CD4-positive, alpha-beta memory T cell (primary cell): ENCODE results near the gene CHSY3. TPM values are rescaled to one million over a fixed set of nuclear protein-coding genes. Genes with fewer than 3 reads are reported as not detected.

Source experiments
- CTCF ChIA-PET: fragments of 350-600 bp; sonication (Branson Sonifier 250); formaldehyde crosslinking; loops from one replicate; lab custom pipeline; 2021; ENCODE audit warnings: inconsistent platforms; ENCODE audit not compliant: partially characterized antibody; lab: Charles Lee
- POLR2A ChIA-PET: fragments of 350-600 bp; sonication (Branson Sonifier 250); formaldehyde crosslinking; loops from one replicate; lab custom pipeline; 2021; ENCODE audit not compliant: partially characterized antibody; lab: Charles Lee
- DNase-seq, 5 donors: peaks; one replicate each; pipeline versions ENCODE4 v3.0.0 to v3.0.0-alpha.2; 2020 to 2022; ENCODE audit warnings: mixed read lengths in 1 of 5
- H3K27ac ChIP-seq: one replicate; pipeline ENCODE4 v1.7.0; 2013; ENCODE audit warnings: low read depth, low read length
- H3K27me3 ChIP-seq: 2 replicates; pipeline ENCODE4 v1.7.0; 2013; ENCODE audit warnings: mild to moderate bottlenecking, low read length, moderate library complexity; ENCODE audit not compliant: insufficient read depth
- H3K36me3 ChIP-seq: 2 replicates; pipeline ENCODE4 v1.7.0; 2013; ENCODE audit warnings: mild to moderate bottlenecking, low read length, moderate library complexity; ENCODE audit not compliant: insufficient read depth
- H3K4me1 ChIP-seq: 2 replicates; pipeline ENCODE4 v1.7.0; 2013; ENCODE audit warnings: mild to moderate bottlenecking, low read length, moderate library complexity; ENCODE audit not compliant: insufficient read depth
- H3K4me3 ChIP-seq, 2 donors: one replicate each; pipeline ENCODE4 v1.7.0; 2013; ENCODE audit warnings: low read length in 2 of 2, mild to moderate bottlenecking in 1 of 2
- H3K9me3 ChIP-seq, 2 donors: one replicate each; pipeline ENCODE4 v1.7.0; 2013; ENCODE audit warnings: low read length in 2 of 2, control low read depth in 1 of 2; ENCODE audit not compliant: control insufficient read depth in 1 of 2
- H3K27ac Mint-ChIP-seq, 7 donors: one replicate each; pipeline ENCODE4 v1.8.0; 2020 to 2021; ENCODE audit warnings: mixed read lengths in 7 of 7, mild to moderate bottlenecking in 6 of 7, inconsistent platforms in 3 of 7, moderate library complexity in 3 of 7
- H3K27me3 Mint-ChIP-seq, 2 donors: one replicate each; pipeline ENCODE4 v1.8.0; 2020 to 2021; ENCODE audit warnings: mixed read lengths in 2 of 2
- H3K36me3 Mint-ChIP-seq, 2 donors: one replicate each; pipeline ENCODE4 v1.8.0; 2020 to 2021; ENCODE audit warnings: mixed read lengths in 2 of 2, inconsistent platforms in 1 of 2, mild to moderate bottlenecking in 1 of 2
- H3K4me1 Mint-ChIP-seq, 4 donors: one replicate each; pipeline ENCODE4 v1.8.0; 2020 to 2021; ENCODE audit warnings: mixed read lengths in 4 of 4, mild to moderate bottlenecking in 1 of 4
- H3K4me3 Mint-ChIP-seq, 8 donors: one replicate each; pipeline ENCODE4 v1.8.0; 2020 to 2021; ENCODE audit warnings: mixed read lengths in 8 of 8, mild to moderate bottlenecking in 7 of 8, moderate library complexity in 6 of 8, inconsistent platforms in 3 of 8
- H3K9me3 Mint-ChIP-seq, 8 donors: one replicate each; pipeline ENCODE4 v1.8.0; 2020 to 2021; ENCODE audit warnings: mixed read lengths in 8 of 8, mild to moderate bottlenecking in 5 of 8, inconsistent platforms in 3 of 8, moderate library complexity in 1 of 8
- intact Hi-C: fragments of 100-400 bp; cut with micrococcal nuclease; formaldehyde crosslinking; loops from one replicate; pipeline ENCODE4 v1.15.1; 2023
- polyA plus RNA-seq, 2 donors: library from polyadenylated mRNA; unstranded; fragments of 300-500 nt; fragmentation: Illumina TruSeq; gene quantifications; one replicate each; pipeline ENCODE4 v1.2.3, GENCODE V29; 2021
- total RNA-seq, 2 experiments: library from RNA; stranded (reverse); gene quantifications; one replicate each; pipeline ENCODE4 v1.2.3, GENCODE V29; 2021

The CHSY3 gene
- total and polyA plus RNA-seq, 4 experiments from 2014 or later = not detected

DNA sequence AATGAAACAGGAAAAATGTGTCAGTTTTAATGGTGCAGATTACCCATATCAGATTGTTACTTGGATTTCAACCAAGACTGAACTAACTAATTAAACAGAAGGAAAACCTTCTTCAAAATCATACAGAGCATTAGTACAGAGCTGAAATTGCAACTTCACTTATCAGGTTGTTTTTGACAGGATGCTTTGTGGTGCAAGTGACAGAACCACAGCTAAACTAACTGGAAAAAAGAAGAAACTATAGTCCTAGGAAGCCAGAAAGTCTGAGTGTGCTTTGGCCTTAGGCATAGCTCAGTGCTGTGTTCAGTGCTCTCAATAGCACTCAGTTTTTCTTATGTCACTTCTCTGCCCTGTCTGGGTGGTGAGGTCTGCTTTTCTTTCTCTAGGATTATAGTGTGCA, 267.4 kb downstream of the CHSY3 start:
- Mint-ChIP-seq H3K4me1 (no peaks in the 10 kb centered on the region), H3K4me3 (no peak overlapping the region), H3K27ac (no peak overlapping the region), H3K9me3 (peaks cover 2 to 14% (median 8%) of the 10 kb centered on the region in 8 donors), H3K36me3 (no peaks in the 10 kb centered on the region), H3K27me3 (no peaks in the 10 kb centered on the region)
- no peak for DNase-seq
- Histone ChIP-seq H3K36me3 (no peaks in the 10 kb centered on the region), H3K27me3 (no peaks in the 10 kb centered on the region), H3K27ac (no peak overlapping the region), H3K4me1 (no peaks in the 10 kb centered on the region), H3K4me3 (no peak overlapping the region), H3K9me3 (no peaks in the 10 kb centered on the region)
- POLR2A ChIA-PET = no interaction called here
- CTCF ChIA-PET = no interaction called here
- intact Hi-C loops = no loop called here

DNA sequence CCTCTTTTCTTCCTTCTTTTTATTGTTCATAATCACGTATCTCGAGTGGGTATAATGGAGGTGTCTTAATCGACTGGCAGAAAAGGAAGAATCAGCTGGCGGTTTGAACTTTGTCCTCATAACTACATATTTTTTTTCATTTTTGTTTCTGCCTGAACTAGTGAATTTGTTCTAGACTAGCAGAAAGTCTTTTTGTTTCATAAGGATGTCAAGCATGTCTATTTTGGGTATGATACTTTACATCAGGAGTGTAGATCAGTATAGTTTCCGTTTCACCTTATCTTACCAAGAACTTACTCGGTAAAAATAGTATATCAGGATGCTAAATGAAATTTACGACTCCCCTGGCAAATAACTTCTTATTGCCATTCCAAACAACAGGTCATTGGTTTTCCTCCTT, 278.9 kb downstream of the CHSY3 start:
- no peaks in the 10 kb centered on the region for H3K36me3 ChIP-seq

DNA sequence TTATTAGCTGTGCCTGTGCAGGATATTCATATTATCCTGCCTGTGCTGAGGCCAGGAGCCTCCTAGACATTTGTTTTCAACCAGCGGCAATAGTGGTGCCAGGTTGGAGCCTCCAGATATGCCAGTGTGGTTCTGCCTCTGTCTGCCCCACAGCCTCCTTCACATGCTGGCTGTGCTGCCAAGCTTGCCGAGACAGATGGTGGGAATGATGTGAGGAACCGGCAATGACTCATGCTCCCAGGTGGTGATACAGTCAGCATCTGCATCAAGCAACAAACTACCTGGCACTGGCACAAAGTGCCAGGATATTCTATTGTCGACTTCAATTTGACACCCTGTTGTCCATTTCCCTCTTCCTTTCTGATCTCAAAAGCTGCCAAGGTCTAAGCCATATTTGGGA, 285.7 kb downstream of the CHSY3 start:
- Mint-ChIP-seq H3K4me3 (no peak overlapping the region), H3K36me3 (no peaks in the 10 kb centered on the region), H3K27ac (no peak overlapping the region), H3K9me3 (peaks cover 0 to 1% (median 0%) of the 10 kb centered on the region in 8 donors), H3K27me3 (peaks cover 0 to 2% of the 10 kb centered on the region in 2 donors), H3K4me1 (no peaks in the 10 kb centered on the region)
- Histone ChIP-seq H3K27ac (no peak overlapping the region), H3K36me3 (no peaks in the 10 kb centered on the region), H3K9me3 (no peaks in the 10 kb centered on the region), H3K4me3 (no peak overlapping the region), H3K4me1 (no peaks in the 10 kb centered on the region), H3K27me3 (no peaks in the 10 kb centered on the region)
- intact Hi-C loops = no loop called here
- no peak for DNase-seq
- ChIA-PET POLR2A (no interaction called here), CTCF (no interaction called here)

More for the DNA sequence above, 278.9 kb downstream of the CHSY3 start:
- H3K36me3 Mint-ChIP-seq = no peaks in the 10 kb centered on the region
- intact Hi-C loops = no loop called here
- no peak for DNase-seq
- H3K4me1 Mint-ChIP-seq = no peaks in the 10 kb centered on the region
- no peaks in the 10 kb centered on the region for H3K27me3 ChIP-seq
- H3K4me3 ChIP-seq = no peak overlapping the region
- no peak overlapping the region for H3K4me3 Mint-ChIP-seq
- no peaks in the 10 kb centered on the region for H3K4me1 ChIP-seq
- peaks cover 0 to 2% of the 10 kb centered on the region in 2 donors for H3K27me3 Mint-ChIP-seq
- no peak overlapping the region for H3K27ac Mint-ChIP-seq
- POLR2A ChIA-PET = no interaction called here
- CTCF ChIA-PET = no interaction called here
- H3K27ac ChIP-seq = no peak overlapping the region
- H3K9me3 Mint-ChIP-seq = peaks cover 0 to 5% (median 1%) of the 10 kb centered on the region in 8 donors
- no peaks in the 10 kb centered on the region for H3K9me3 ChIP-seq

DNA sequence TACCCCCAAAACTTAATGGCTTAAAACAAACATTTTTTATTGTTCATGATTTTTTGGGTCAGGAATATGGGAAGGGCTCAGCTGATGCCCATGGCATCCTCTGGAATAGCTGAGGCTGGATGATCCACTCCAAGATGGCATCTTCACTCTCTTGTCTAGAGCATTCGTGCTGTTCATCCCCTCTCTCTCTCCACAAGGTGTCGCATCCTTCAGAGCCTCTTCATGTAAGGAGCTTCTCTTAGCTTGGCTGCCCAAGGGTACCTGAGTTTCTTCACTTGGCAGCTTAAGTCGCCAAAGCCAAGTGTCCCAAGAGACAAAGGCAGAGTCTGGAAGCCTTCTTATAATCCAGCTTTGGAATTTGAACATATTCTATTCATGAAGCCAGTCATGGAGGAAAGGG, 294.7 kb downstream of the CHSY3 start:
- ChIA-PET POLR2A (no interaction called here), CTCF (interaction anchor here (0.7 kb wide), 1 partner anchor 910 kb away, joined by 3 read pairs; no protein-coding TSS in a partner anchor)
- intact Hi-C loops = loop anchor here (5.0 kb wide), 1 partner anchor 913 kb away; no protein-coding TSS in a partner anchor
- no peaks in the 10 kb centered on the region for H3K9me3 ChIP-seq
- no peak for DNase-seq
- Mint-ChIP-seq H3K27me3 (peaks cover 0 to 3% of the 10 kb centered on the region in 2 donors), H3K4me1 (no peaks in the 10 kb centered on the region), H3K27ac (no peak overlapping the region), H3K4me3 (no peak overlapping the region), H3K36me3 (no peaks in the 10 kb centered on the region), H3K9me3 (peaks cover 0 to 6% (median 2%) of the 10 kb centered on the region in 8 donors)
- H3K36me3 ChIP-seq = no peaks in the 10 kb centered on the region
- no peak overlapping the region for H3K27ac ChIP-seq
- H3K4me1 ChIP-seq = no peaks in the 10 kb centered on the region
- H3K27me3 ChIP-seq = no peaks in the 10 kb centered on the region
- H3K4me3 ChIP-seq = no peak overlapping the region

DNA sequence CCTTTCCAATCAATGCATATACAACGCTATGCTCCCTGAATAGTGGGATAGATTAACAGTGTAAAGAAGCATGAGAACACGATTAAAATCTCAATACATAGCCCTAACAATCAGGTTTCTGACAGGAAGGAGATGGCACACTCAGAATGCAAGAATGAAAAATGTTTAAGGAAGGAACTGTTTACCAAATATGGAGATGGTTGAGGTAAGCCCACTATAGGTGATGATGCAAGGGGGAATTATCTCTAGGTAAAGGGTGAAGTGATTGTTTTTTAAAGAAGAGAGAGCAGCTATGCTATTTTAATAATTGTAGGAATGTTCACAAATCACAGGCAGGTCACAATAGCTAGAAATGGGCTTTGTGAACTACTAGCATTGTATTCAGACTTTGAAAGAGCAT, 302.4 kb downstream of the CHSY3 start:
- Histone ChIP-seq H3K36me3 (no peaks in the 10 kb centered on the region), H3K4me1 (no peaks in the 10 kb centered on the region), H3K4me3 (no peak overlapping the region), H3K27ac (no peak overlapping the region), H3K27me3 (no peaks in the 10 kb centered on the region), H3K9me3 (no peaks in the 10 kb centered on the region)
- H3K36me3 Mint-ChIP-seq = no peaks in the 10 kb centered on the region
- H3K27me3 Mint-ChIP-seq = peaks cover 1 to 4% of the 10 kb centered on the region in 2 donors
- POLR2A ChIA-PET = no interaction called here
- no peak for DNase-seq
- H3K4me1 Mint-ChIP-seq = no peaks in the 10 kb centered on the region
- intact Hi-C loops = no loop called here
- CTCF ChIA-PET = no interaction called here
- peaks cover 0 to 7% (median 2%) of the 10 kb centered on the region in 8 donors for H3K9me3 Mint-ChIP-seq
- H3K4me3 Mint-ChIP-seq = no peak overlapping the region
- H3K27ac Mint-ChIP-seq = no peak overlapping the region

DNA sequence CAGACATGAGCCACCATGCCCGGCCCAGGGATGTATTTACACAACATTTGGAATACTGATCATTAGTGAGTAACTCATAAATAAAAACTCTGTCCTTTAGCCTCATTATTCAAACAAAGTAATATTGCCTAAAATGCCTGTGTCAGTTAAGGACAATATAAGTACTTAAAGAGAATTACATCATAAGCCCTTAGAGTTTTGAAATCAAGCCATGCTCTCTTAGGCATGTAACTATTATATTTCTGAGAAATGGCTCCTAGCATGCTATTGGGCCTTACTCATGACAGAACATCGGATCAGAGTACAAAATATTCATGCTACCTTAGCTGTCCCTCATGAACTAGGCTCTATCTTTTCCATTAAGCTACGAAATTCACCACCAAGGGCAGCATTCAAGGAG, 309.3 kb downstream of the CHSY3 start:
- H3K4me3 ChIP-seq = no peak overlapping the region
- CTCF ChIA-PET = no interaction called here
- Mint-ChIP-seq H3K36me3 (no peaks in the 10 kb centered on the region), H3K9me3 (peaks cover 0 to 4% (median 0%) of the 10 kb centered on the region in 8 donors), H3K4me3 (no peak overlapping the region), H3K4me1 (no peaks in the 10 kb centered on the region), H3K27me3 (peaks cover 4 to 5% of the 10 kb centered on the region in 2 donors), H3K27ac (no peak overlapping the region)
- POLR2A ChIA-PET = no interaction called here
- H3K9me3 ChIP-seq = no peaks in the 10 kb centered on the region
- H3K4me1 ChIP-seq = no peaks in the 10 kb centered on the region
- H3K27ac ChIP-seq = no peak overlapping the region
- no peak for DNase-seq
- no peaks in the 10 kb centered on the region for H3K27me3 ChIP-seq
- no peaks in the 10 kb centered on the region for H3K36me3 ChIP-seq
- intact Hi-C loops = no loop called here

DNA sequence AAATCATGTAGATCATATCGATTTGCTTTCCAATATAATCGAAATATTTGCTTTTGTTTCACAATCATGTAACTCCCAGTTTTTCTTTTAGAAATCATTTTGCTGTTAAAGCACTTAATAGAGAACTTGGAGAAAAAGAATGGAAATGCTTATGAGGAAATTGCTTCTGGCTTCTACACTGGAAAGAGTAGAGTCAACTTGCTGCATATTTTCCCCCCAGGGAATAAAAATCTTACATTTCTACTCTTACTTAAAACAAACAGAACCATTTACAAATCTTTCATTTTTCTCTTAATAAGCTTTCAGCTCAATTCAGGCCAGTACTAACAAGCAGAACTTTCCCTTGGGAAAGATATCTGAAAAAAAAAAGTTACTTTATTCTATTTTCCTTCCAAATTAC, 312.0 kb downstream of the CHSY3 start:
- H3K4me3 ChIP-seq = no peak overlapping the region
- no peaks in the 10 kb centered on the region for H3K9me3 ChIP-seq
- CTCF ChIA-PET = no interaction called here
- no peak for DNase-seq
- H3K4me3 Mint-ChIP-seq = no peak overlapping the region
- no peaks in the 10 kb centered on the region for H3K4me1 ChIP-seq
- no peak overlapping the region for H3K27ac ChIP-seq
- H3K36me3 ChIP-seq = no peaks in the 10 kb centered on the region
- no peaks in the 10 kb centered on the region for H3K27me3 ChIP-seq
- POLR2A ChIA-PET = no interaction called here
- peaks cover 0 to 4% (median 0%) of the 10 kb centered on the region in 8 donors for H3K9me3 Mint-ChIP-seq
- no peaks in the 10 kb centered on the region for H3K4me1 Mint-ChIP-seq
- no peaks in the 10 kb centered on the region for H3K36me3 Mint-ChIP-seq
- H3K27ac Mint-ChIP-seq = no peak overlapping the region
- peaks cover 4 to 5% of the 10 kb centered on the region in 2 donors for H3K27me3 Mint-ChIP-seq
- intact Hi-C loops = no loop called here

DNA sequence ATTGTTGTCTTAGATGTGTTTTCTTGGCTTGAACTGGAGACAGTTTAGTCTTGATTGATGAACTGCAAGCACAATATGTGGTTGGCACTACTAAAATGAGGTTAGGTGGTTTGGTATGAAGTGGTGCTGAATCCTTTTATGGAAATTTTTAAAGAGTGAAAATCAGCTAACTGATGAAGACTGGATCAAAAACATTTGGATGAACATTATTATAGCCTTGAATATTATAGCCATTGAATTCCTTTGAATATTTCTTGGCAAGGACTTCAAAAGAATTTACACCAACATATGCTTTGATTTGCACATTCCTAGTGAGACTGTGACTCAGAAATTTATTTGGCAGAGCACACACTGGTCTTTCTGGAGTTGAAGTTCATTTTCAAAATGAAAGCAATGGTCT, 318.3 kb downstream of the CHSY3 start:
- Mint-ChIP-seq H3K36me3 (no peaks in the 10 kb centered on the region), H3K4me1 (no peaks in the 10 kb centered on the region), H3K4me3 (no peak overlapping the region), H3K27me3 (peaks cover 0 to 5% of the 10 kb centered on the region in 2 donors), H3K9me3 (peaks cover 0 to 7% (median 0%) of the 10 kb centered on the region in 8 donors), H3K27ac (no peak overlapping the region)
- H3K9me3 ChIP-seq = no peaks in the 10 kb centered on the region
- H3K27me3 ChIP-seq = no peaks in the 10 kb centered on the region
- H3K4me3 ChIP-seq = no peak overlapping the region
- no peak for DNase-seq
- intact Hi-C loops = no loop called here
- ChIA-PET POLR2A (no interaction called here), CTCF (no interaction called here)
- H3K27ac ChIP-seq = no peak overlapping the region
- no peaks in the 10 kb centered on the region for H3K4me1 ChIP-seq
- no peaks in the 10 kb centered on the region for H3K36me3 ChIP-seq
